DMS153 treated with DMSO at 0.1 percent for 48 hours (cell line): ENCODE measurements around the gene ADGRG4.

ENCODE experiments used
- DNase-seq: peaks from one replicate; lab custom pipeline; 2025; ENCODE audit not compliant: unreplicated experiment; lab: John Stamatoyannopoulos, UW

The ADGRG4 gene

GRCh38 chrX:136303041-136303440 lies 2.3 kb downstream of the ADGRG4 start:
- DNase-seq: no peak

- no peak for DNase-seq
Measured at GRCh38 chrX:136304493-136304892, 3.7 kb downstream of the ADGRG4 start.

GRCh38 chrX:136306182-136306581 lies 5.4 kb downstream of the ADGRG4 start:
- no peak for DNase-seq

- no peak for DNase-seq
Measured at GRCh38 chrX:136307471-136307870, 6.7 kb downstream of the ADGRG4 start.

- no peak for DNase-seq
Measured at GRCh38 chrX:136310411-136310810, 9.6 kb downstream of the ADGRG4 start.

- DNase-seq: no peak
Measured at GRCh38 chrX:136318156-136318555, 17.4 kb downstream of the ADGRG4 start.

GRCh38 chrX:136318895-136319597 lies 18.3 kb downstream of the ADGRG4 start:
- DNase-seq: no peak

GRCh38 chrX:136319600-136319999 lies 18.8 kb downstream of the ADGRG4 start:
- DNase-seq: no peak

- DNase-seq: no peak
Measured at GRCh38 chrX:136321532-136321931, 20.8 kb downstream of the ADGRG4 start.

GRCh38 chrX:136322064-136322463 lies 21.3 kb downstream of the ADGRG4 start:
- DNase-seq: no peak

- no peak for DNase-seq
Measured at GRCh38 chrX:136325377-136325776, 24.6 kb downstream of the ADGRG4 start.

- no peak for DNase-seq
Measured at GRCh38 chrX:136328933-136329332, 28.2 kb downstream of the ADGRG4 start.

GRCh38 chrX:136336623-136337022 lies 35.9 kb downstream of the ADGRG4 start:
- DNase-seq: no peak

GRCh38 chrX:136339702-136340101 lies 38.9 kb downstream of the ADGRG4 start:
- DNase-seq: no peak

- DNase-seq: no peak
Measured at GRCh38 chrX:136344320-136344719, 43.6 kb downstream of the ADGRG4 start.

GRCh38 chrX:136346506-136346905 lies 45.7 kb downstream of the ADGRG4 start:
- no peak for DNase-seq

- no peak for DNase-seq
Measured at GRCh38 chrX:136347706-136348105, 46.9 kb downstream of the ADGRG4 start.

GRCh38 chrX:136353526-136354093 lies 52.8 kb downstream of the ADGRG4 start:
- no peak for DNase-seq

GRCh38 chrX:136354201-136354600 lies 53.4 kb downstream of the ADGRG4 start:
- DNase-seq: no peak

GRCh38 chrX:136369377-136369776 lies 68.6 kb downstream of the ADGRG4 start:
- DNase-seq: no peak

- no peak for DNase-seq
Measured at GRCh38 chrX:136376713-136377112, 76.0 kb downstream of the ADGRG4 start.

- DNase-seq: no peak
Measured at GRCh38 chrX:136380010-136380769, 79.4 kb downstream of the ADGRG4 start.
